SK-N-MC (cell line): ENCODE data around the gene ZNF300.

Source experiments
- EZH2 ChIP-seq: fragments of 200-600 bp; sonication (generic); IDR thresholded peaks from one replicate; pipeline ENCODE4 v1.6.1; 2017; ENCODE audit warnings: antibody characterized with exemption
- FOXP2 ChIP-seq: optimal IDR thresholded peaks from 2 replicates; pipeline ENCODE3; 2011; ENCODE audit warnings: mild to moderate bottlenecking, moderate library complexity; ENCODE audit not compliant: insufficient read depth; ENCODE audit errors: extremely low read length, control extremely low read depth
- POLR2AphosphoS5 ChIP-seq: IDR thresholded peaks from 2 replicates; pipeline ENCODE4 v1.6.1; 2012; ENCODE audit warnings: mild to moderate bottlenecking, low read depth, low read length, borderline replicate concordance

DNA sequence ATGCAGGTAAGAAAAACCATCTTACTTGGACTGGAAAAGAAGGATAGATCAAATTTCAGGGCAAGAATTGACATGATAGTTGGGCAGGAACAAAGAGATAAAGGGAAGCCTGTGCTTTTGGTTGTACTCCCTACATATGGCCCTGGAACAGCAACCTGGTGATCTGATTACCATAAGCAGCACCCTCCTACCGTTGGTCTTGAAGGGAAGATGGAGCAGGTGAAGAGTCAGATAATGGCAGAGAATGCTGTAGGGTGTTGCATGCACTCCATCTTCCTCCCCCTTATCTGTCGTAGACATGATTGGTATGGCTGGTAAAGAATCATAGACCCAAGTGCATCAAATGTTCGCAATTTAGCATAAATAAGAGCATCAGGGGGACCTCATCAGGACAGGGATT lies 53.7 kb downstream of the ZNF300 start:
- TF ChIP-seq POLR2AphosphoS5 (no peak), EZH2 (no peak), FOXP2 (no peak)
